A549 (cell line): ENCODE results near the gene LPCAT4. TPM values are rescaled to one million over a fixed set of nuclear protein-coding genes. Genes with fewer than 3 reads are reported as not detected.
A peak's percentile ranks its signal among the peaks of the same experiment; 100 is the strongest.

Source experiments
- ATAC-seq, 2 experiments: fragments of 200-7000 bp in 1 of 2; fragments of >200 bp in 1 of 2; cut with Nextera tagmentation in 1 of 2; cut with Tn5 transposase in 1 of 2; 3 replicates each; pipeline versions ENCODE4 v1.8.0 to v1.9.1; 2018 to 2020; ENCODE audit warnings: mild to moderate bottlenecking in 1 of 2, moderate library complexity in 1 of 2
- CTCF ChIA-PET: fragments of 300-600 bp; sonication (Branson Sonifier 250); formaldehyde crosslinking; extraction: SDS; loops from one replicate; lab custom pipeline; 2021; ENCODE audit warnings: antibody characterized with exemption, inconsistent platforms; lab: Yijun Ruan, JAX
- POLR2A ChIA-PET: fragments of 350-600 bp; formaldehyde crosslinking; extraction: SDS; loops from one replicate; lab custom pipeline; 2021; ENCODE audit warnings: antibody characterized with exemption, inconsistent platforms; lab: Yijun Ruan, JAX
- DNase-seq, 2 experiments: peaks; one replicate each; pipeline versions ENCODE4 v3.0.0 to v3.0.0-alpha.2; 2011 to 2016; ENCODE audit warnings: low read depth in 1 of 2, low spot score in 1 of 2
- FAIRE-seq: peaks from 2 replicates; lab custom pipeline; 2011; peaks lifted over from hg19 to GRCh38; lab: Jason Lieb, UNC
- H3K27ac ChIP-seq, 2 experiments: fragments of >200 bp; sonication (Bioruptor Twin); formaldehyde crosslinking; 3 replicates each; pipeline ENCODE4 v1.5.1; 2016 to 2017
- H3K4me1 ChIP-seq: fragments of >200 bp; sonication (Bioruptor Twin); formaldehyde crosslinking; 3 replicates; pipeline ENCODE4 v1.6.1; 2016
- H3K4me2 ChIP-seq: fragments of >200 bp; sonication (Bioruptor Twin); formaldehyde crosslinking; 3 replicates; pipeline ENCODE4 v1.6.1; 2016
- H3K4me3 ChIP-seq: fragments of >200 bp; sonication (Bioruptor Twin); formaldehyde crosslinking; 3 replicates; pipeline ENCODE4 v1.5.1; 2016
- H3K9me3 ChIP-seq: fragments of >200 bp; sonication (Bioruptor Twin); formaldehyde crosslinking; 3 replicates; pipeline ENCODE4 v1.6.1; 2016
- ATOH8 ChIP-seq: fragments of 250-450 bp; sonication (Bioruptor Pico); IDR thresholded peaks from 2 replicates; pipeline ENCODE4 v1.5.0; 2020; ENCODE audit warnings: low read depth, mild to moderate bottlenecking, moderate library complexity
- CEBPB ChIP-seq, 2 experiments: fragments of >200 bp in 1 of 2; sonication (Bioruptor Twin) in 1 of 2; formaldehyde crosslinking in 1 of 2; IDR thresholded peaks; 2 replicates each; pipeline ENCODE4 v1.6.1; 2012 to 2016
- ESRRA ChIP-seq: fragments of 150-350 bp; IDR thresholded peaks from 2 replicates; pipeline ENCODE4 v1.6.1; 2014; ENCODE audit warnings: mild to moderate bottlenecking, low read length, borderline replicate concordance
- FOSB ChIP-seq: fragments of 250-450 bp; sonication (Bioruptor Pico); IDR thresholded peaks from 2 replicates; pipeline ENCODE4 v1.5.0; 2020; ENCODE audit warnings: mild to moderate bottlenecking, moderate library complexity
- GATA3 ChIP-seq: IDR thresholded peaks from 2 replicates; pipeline ENCODE4 v1.6.1; 2012; ENCODE audit warnings: borderline replicate concordance
- HDAC2 ChIP-seq: fragments of 200-600 bp; sonication (generic); IDR thresholded peaks from 2 replicates; pipeline ENCODE4 v1.6.1; 2016
- HEYL ChIP-seq: fragments of 250-450 bp; sonication (Bioruptor Pico); IDR thresholded peaks from 2 replicates; pipeline ENCODE4 v1.8.0; 2021; ENCODE audit warnings: mild to moderate bottlenecking, moderate library complexity
- JUN ChIP-seq, 2 experiments: fragments of >200 bp; sonication (Bioruptor Twin); formaldehyde crosslinking; IDR thresholded peaks; 2 replicates in 1 of 2; 3 replicates in 1 of 2; pipeline ENCODE4 v1.6.1; 2016 to 2017
- JUNB ChIP-seq: fragments of >200 bp; sonication (Bioruptor Twin); formaldehyde crosslinking; IDR thresholded peaks from 2 replicates; pipeline ENCODE4 v1.6.1; 2016
- MAFK ChIP-seq: fragments of 450-650 bp; IDR thresholded peaks from 2 replicates; pipeline ENCODE4 v1.6.1; 2014; ENCODE audit not compliant: partially characterized antibody
- MAX ChIP-seq: IDR thresholded peaks from 2 replicates; pipeline ENCODE4 v1.6.1; 2012
- NFE2L2 ChIP-seq: fragments of 150-350 bp; conservative IDR thresholded peaks from 2 replicates; pipeline ENCODE4 v1.6.1; 2014; ENCODE audit warnings: low read length
- NR3C1 ChIP-seq: fragments of >200 bp; sonication (Bioruptor Twin); formaldehyde crosslinking; IDR thresholded peaks from 3 replicates; pipeline ENCODE4 v1.6.1; 2017
- PHF8 ChIP-seq: fragments of 200-600 bp; sonication (generic); IDR thresholded peaks from 2 replicates; pipeline ENCODE4 v1.6.1; 2016; ENCODE audit warnings: low read depth, mild to moderate bottlenecking, antibody characterized with exemption, moderate library complexity, borderline replicate concordance
- RARB ChIP-seq: fragments of 250-450 bp; sonication (Bioruptor Pico); IDR thresholded peaks from 2 replicates; pipeline ENCODE4 v1.8.0; 2021; ENCODE audit warnings: mild to moderate bottlenecking, moderate library complexity
- RCOR1 ChIP-seq: fragments of 150-350 bp; IDR thresholded peaks from 2 replicates; pipeline ENCODE4 v1.6.1; 2014; ENCODE audit warnings: antibody characterized with exemption, low read length, low read depth
- RFX5 ChIP-seq: fragments of 450-650 bp; IDR thresholded peaks from 2 replicates; pipeline ENCODE4 v1.7.1; 2014; ENCODE audit warnings: antibody characterized with exemption, mild to moderate bottlenecking, moderate library complexity
- RNF2 ChIP-seq: fragments of 200-600 bp; sonication (generic); IDR thresholded peaks from 2 replicates; pipeline ENCODE4 v1.6.1; 2016; ENCODE audit warnings: low read depth, mild to moderate bottlenecking, antibody characterized with exemption, moderate library complexity, borderline replicate concordance
- SMC3 ChIP-seq: fragments of >200 bp; sonication (Bioruptor Twin); formaldehyde crosslinking; IDR thresholded peaks from 3 replicates; pipeline ENCODE4 v1.6.1; 2018; ENCODE audit warnings: inconsistent platforms
- TP53 ChIP-seq: fragments of 250-450 bp; sonication (Bioruptor Pico); IDR thresholded peaks from 2 replicates; pipeline ENCODE4 v1.5.0; 2021; ENCODE audit warnings: mild to moderate bottlenecking, moderate library complexity
- USF2 ChIP-seq: fragments of 450-650 bp; IDR thresholded peaks from 2 replicates; pipeline ENCODE4 v1.6.1; 2014; ENCODE audit warnings: antibody characterized with exemption
- ZSCAN20 ChIP-seq: fragments of 250-450 bp; sonication (Bioruptor Pico); IDR thresholded peaks from 2 replicates; pipeline ENCODE4 v1.8.0; 2022; ENCODE audit warnings: mild to moderate bottlenecking, moderate library complexity
- WGBS: methylation state at CpG from one replicate; pipeline ENCODE4 v1.1.6; 2017; ENCODE audit errors: missing lambda C conversion rate; 5-methylcytosine and 5-hydroxymethylcytosine counted together
- polyA plus RNA-seq, 4 experiments: library from polyadenylated mRNA; depleted of rRNA in 3 of 4; stranded (reverse); fragments of >200 nt; fragmentation: RNase III in 1 of 4; extraction: RNeasy Plus Mini Kit Qiagen cat#74134 plus additional on column Dnase treatment in 1 of 4; gene quantifications; 2 replicates in 3 of 4; 3 replicates in 1 of 4; pipeline ENCODE4 v1.2.3, GENCODE V29; 2011 to 2017
- TF ChIP-seq, protein P1 (sequence below): fragments of 150-350 bp; IDR thresholded peaks from 2 replicates; pipeline ENCODE4 v1.6.1; 2014; ENCODE audit warnings: low read depth, mild to moderate bottlenecking, low read length
- TF ChIP-seq, protein P2 (sequence below): fragments of >200 bp; sonication (Bioruptor Twin); formaldehyde crosslinking; IDR thresholded peaks from 3 replicates; pipeline ENCODE4 v1.6.1; 2016
- TF ChIP-seq, protein P3 (sequence below): fragments of 200-600 bp; sonication (generic); IDR thresholded peaks from 2 replicates; pipeline ENCODE4 v1.6.1; 2016; ENCODE audit warnings: antibody characterized with exemption, mild to moderate bottlenecking, moderate library complexity
- TF ChIP-seq, protein P4 (sequence below): fragments of 250-450 bp; sonication (Bioruptor Pico); IDR thresholded peaks from 2 replicates; pipeline ENCODE4 v1.5.0; 2021; ENCODE audit warnings: mild to moderate bottlenecking, moderate library complexity, borderline replicate concordance

The LPCAT4 gene
- polyA plus RNA-seq, 2 of the 4 experiments (the other 2 are of a cell fraction): 42.9 to 50.1 TPM

DNA sequence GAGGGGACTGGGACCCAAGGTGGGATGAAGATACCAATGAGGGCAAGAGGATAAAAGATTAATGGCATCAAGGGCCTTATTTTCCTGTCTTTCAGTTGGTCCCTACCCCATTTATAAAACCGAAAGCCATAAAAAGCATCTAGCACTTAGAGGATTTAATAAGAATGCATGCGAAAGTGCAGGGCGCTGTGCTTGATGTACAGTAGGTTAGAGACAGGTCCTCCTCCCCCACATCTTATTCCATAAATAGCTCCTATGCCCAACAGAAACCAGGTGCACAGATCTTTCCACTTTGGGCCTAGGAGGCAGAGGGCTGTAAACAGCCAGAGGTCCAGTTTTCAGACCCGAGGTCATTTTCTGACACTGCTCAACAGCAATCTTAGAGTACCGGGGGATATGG lies 1.2 kb downstream of the LPCAT4 start:
- H3K27ac ChIP-seq: peak overlapping the region; percentile 89 to 97
- H3K9me3 ChIP-seq: no peaks in the 10 kb centered on the region
- ATAC-seq: no peak
- peak overlapping the region; percentile 87 for H3K4me2 ChIP-seq
- peak overlapping the region; percentile 97 for H3K4me3 ChIP-seq
- peaks cover 22% of the 10 kb centered on the region for H3K4me1 ChIP-seq
- POLR2A ChIA-PET: interaction anchor here (0.7 to 3.0 kb wide), 5 partner anchors 11 to 222 kb away, joined by 3 to 20 read pairs (median 5); partner anchors contain the start of genes KATNBL1, NOP10, NUTM1 and SLC12A6
- TF ChIP-seq MAFK: no peak
- TF ChIP-seq RARB (CRISPR knock-in tag): no peak
- no peak for TF ChIP-seq RNF2
- no peak for TF ChIP-seq ATOH8 (CRISPR knock-in tag)
- TF ChIP-seq MAX: no peak
- no peak for TF ChIP-seq GATA3
- no peak for TF ChIP-seq FOSB (CRISPR knock-in tag)
- TF ChIP-seq CEBPB (IDR thresholded peaks at IDR 0.05): no peak
- no peak for TF ChIP-seq PHF8
- no peak for TF ChIP-seq SMC3
- no peak for TF ChIP-seq NR3C1
- no peak for TF ChIP-seq ESRRA
- TF ChIP-seq HEYL (CRISPR knock-in tag): no peak
- TF ChIP-seq RCOR1: no peak
- TF ChIP-seq RFX5: no peak
- TF ChIP-seq, protein P1, sequence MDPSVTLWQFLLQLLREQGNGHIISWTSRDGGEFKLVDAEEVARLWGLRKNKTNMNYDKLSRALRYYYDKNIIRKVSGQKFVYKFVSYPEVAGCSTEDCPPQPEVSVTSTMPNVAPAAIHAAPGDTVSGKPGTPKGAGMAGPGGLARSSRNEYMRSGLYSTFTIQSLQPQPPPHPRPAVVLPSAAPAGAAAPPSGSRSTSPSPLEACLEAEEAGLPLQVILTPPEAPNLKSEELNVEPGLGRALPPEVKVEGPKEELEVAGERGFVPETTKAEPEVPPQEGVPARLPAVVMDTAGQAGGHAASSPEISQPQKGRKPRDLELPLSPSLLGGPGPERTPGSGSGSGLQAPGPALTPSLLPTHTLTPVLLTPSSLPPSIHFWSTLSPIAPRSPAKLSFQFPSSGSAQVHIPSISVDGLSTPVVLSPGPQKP: no peak
- no peak for TF ChIP-seq ZSCAN20 (CRISPR knock-in tag)
- TF ChIP-seq, all 56 proteins: peak for 0
- CTCF ChIA-PET: interaction anchor here (0.9 to 4.3 kb wide), 7 partner anchors 11 to 257 kb away, joined by 3 to 80 read pairs (median 28); partner anchors contain the start of genes NOP10 and NUTM1
- DNase-seq (no peak), FAIRE-seq (peak; percentile 39)
- WGBS: 62% methylated on average over 5 of the region's 5 CpGs

DNA sequence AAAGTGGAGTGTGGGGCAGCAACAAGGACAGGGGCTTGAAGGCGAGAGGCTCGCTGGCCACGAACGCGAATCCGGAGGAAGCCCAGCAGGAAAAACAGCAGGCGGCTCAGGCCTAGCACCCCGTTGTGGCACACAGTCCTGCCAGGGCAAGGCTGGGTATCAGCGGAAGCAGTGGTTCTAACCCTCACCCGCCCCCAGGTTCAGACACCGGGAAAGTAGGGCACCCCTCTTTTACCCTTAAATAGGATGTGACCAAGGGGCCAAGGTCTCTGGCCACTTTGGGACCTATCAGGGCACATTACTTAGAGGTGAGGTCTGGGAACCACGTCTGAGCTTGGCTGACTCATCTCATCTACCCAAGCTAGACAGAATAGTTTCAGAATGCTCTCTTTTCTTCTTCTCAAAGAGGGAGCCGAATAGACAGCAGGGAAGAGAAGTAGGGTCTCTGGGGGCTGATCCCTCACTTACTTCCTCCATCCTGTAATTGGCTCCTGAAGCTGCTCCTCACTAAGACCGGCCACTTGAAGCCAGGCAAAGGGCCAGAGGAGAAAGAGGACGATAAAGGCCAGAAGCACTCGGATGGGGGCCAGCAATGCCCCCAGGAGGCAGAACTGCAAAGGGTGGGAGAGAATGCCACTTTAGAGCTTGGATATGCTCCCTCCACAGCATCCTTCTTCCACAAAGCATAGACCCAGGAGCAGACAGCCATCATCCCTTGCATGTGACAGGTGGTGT lies 1.7 kb downstream of the LPCAT4 start:
- POLR2A ChIA-PET: interaction anchor here (2.0 kb wide), 1 partner anchor 10 kb away, joined by 9 read pairs; no protein-coding TSS in a partner anchor
- TF ChIP-seq ZSCAN20 (CRISPR knock-in tag) (no peak), FOSB (CRISPR knock-in tag) (no peak), GATA3 (no peak), TP53 (CRISPR knock-in tag) (no peak), USF2 (no peak), HDAC2 (no peak), JUN (IDR thresholded peaks at IDR 0.05) (no peak), HEYL (CRISPR knock-in tag) (no peak), JUNB (no peak), RARB (CRISPR knock-in tag) (no peak), NFE2L2 (no peak)
- TF ChIP-seq, protein P2, sequence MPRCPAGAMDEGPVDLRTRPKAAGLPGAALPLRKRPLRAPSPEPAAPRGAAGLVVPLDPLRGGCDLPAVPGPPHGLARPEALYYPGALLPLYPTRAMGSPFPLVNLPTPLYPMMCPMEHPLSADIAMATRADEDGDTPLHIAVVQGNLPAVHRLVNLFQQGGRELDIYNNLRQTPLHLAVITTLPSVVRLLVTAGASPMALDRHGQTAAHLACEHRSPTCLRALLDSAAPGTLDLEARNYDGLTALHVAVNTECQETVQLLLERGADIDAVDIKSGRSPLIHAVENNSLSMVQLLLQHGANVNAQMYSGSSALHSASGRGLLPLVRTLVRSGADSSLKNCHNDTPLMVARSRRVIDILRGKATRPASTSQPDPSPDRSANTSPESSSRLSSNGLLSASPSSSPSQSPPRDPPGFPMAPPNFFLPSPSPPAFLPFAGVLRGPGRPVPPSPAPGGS: no peak
- TF ChIP-seq, protein P3, sequence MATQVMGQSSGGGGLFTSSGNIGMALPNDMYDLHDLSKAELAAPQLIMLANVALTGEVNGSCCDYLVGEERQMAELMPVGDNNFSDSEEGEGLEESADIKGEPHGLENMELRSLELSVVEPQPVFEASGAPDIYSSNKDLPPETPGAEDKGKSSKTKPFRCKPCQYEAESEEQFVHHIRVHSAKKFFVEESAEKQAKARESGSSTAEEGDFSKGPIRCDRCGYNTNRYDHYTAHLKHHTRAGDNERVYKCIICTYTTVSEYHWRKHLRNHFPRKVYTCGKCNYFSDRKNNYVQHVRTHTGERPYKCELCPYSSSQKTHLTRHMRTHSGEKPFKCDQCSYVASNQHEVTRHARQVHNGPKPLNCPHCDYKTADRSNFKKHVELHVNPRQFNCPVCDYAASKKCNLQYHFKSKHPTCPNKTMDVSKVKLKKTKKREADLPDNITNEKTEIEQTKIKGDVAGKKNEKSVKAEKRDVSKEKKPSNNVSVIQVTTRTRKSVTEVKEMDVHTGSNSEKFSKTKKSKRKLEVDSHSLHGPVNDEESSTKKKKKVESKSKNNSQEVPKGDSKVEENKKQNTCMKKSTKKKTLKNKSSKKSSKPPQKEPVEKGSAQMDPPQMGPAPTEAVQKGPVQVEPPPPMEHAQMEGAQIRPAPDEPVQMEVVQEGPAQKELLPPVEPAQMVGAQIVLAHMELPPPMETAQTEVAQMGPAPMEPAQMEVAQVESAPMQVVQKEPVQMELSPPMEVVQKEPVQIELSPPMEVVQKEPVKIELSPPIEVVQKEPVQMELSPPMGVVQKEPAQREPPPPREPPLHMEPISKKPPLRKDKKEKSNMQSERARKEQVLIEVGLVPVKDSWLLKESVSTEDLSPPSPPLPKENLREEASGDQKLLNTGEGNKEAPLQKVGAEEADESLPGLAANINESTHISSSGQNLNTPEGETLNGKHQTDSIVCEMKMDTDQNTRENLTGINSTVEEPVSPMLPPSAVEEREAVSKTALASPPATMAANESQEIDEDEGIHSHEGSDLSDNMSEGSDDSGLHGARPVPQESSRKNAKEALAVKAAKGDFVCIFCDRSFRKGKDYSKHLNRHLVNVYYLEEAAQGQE: no peak
- TF ChIP-seq, protein P4, sequence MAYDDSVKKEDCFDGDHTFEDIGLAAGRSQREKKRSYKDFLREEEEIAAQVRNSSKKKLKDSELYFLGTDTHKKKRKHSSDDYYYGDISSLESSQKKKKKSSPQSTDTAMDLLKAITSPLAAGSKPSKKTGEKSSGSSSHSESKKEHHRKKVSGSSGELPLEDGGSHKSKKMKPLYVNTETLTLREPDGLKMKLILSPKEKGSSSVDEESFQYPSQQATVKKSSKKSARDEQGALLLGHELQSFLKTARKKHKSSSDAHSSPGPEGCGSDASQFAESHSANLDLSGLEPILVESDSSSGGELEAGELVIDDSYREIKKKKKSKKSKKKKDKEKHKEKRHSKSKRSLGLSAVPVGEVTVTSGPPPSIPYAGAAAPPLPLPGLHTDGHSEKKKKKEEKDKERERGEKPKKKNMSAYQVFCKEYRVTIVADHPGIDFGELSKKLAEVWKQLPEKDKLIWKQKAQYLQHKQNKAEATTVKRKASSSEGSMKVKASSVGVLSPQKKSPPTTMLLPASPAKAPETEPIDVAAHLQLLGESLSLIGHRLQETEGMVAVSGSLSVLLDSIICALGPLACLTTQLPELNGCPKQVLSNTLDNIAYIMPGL (CRISPR knock-in tag): no peak

More for the DNA sequence above, 1.7 kb downstream of the LPCAT4 start:
- H3K4me2 ChIP-seq: peak overlapping the region; percentile 87
- 91% methylated on average over 16 of the region's 16 CpGs for WGBS
- ATAC-seq: no peak
- CTCF ChIA-PET: interaction anchor here (0.9 to 4.3 kb wide), 8 partner anchors 10 to 256 kb away, joined by 3 to 80 read pairs (median 20); partner anchors contain the start of genes NOP10 and NUTM1
- 0 out of 3 replicates have a peak overlapping the region, but pooled peaks have one; percentile 97 for H3K4me3 ChIP-seq
- no peak for DNase-seq
- H3K27ac ChIP-seq: peak overlapping the region in 1 of 2 experiments; percentile 97; a peak in 1 of 6 replicates
- H3K4me1 ChIP-seq: peaks cover 19% of the 10 kb centered on the region
- H3K9me3 ChIP-seq: no peaks in the 10 kb centered on the region
- FAIRE-seq: no peak
